K562 (cell line): ENCODE measurements around the gene EPB41L4B.

Experiments used
- ATF2 ChIP-seq: sonication (generic); formaldehyde crosslinking; IDR thresholded peaks from 2 replicates; pipeline ENCODE4 v1.8.1; 2022; ENCODE audit warnings: missing genetic modification reagents
- CTCF ChIP-seq, 3 experiments: IDR thresholded peaks in 2 of 3; conservative IDR thresholded peaks in 1 of 3; 2 replicates each; pipeline ENCODE4 v1.5.1; 2011 to 2012; ENCODE audit warnings: low read length in 3 of 3, mild to moderate bottlenecking in 3 of 3, control low read depth in 2 of 3, improper control_type of control experiment in 1 of 3, inconsistent platforms in 1 of 3, low read depth in 1 of 3, mixed read lengths in 1 of 3, moderate library complexity in 1 of 3; ENCODE audit not compliant: insufficient read depth in 2 of 3
- MAX ChIP-seq: sonication (generic); formaldehyde crosslinking; IDR thresholded peaks from 2 replicates; pipeline ENCODE4 v1.9.0; 2022; ENCODE audit warnings: mild to moderate bottlenecking, missing genetic modification reagents
- MYC ChIP-seq, 2 experiments: fragments of 250-450 bp in 1 of 2; sonication (Bioruptor Pico) in 1 of 2; IDR thresholded peaks; 2 replicates each; pipeline versions ENCODE4 v1.5.1 to v1.6.1; 2012 to 2021; ENCODE audit warnings: low read depth in 2 of 2, borderline replicate concordance in 1 of 2, improper control_type of control experiment in 1 of 2, low read length in 1 of 2, mild to moderate bottlenecking in 1 of 2, moderate library complexity in 1 of 2
- YY1 ChIP-seq, 3 experiments: IDR thresholded peaks; 2 replicates each; pipeline ENCODE4 v1.6.1; 2011; ENCODE audit warnings: low read length in 2 of 3, mild to moderate bottlenecking in 2 of 3, moderate library complexity in 2 of 3, borderline replicate concordance in 1 of 3, control low read depth in 1 of 3, low read depth in 1 of 3; ENCODE audit not compliant: insufficient read depth in 3 of 3, insufficient replicate concordance in 2 of 3, control insufficient read depth in 1 of 3, insufficient read length in 1 of 3; ENCODE audit errors: extremely low read depth in 1 of 3
- ZNF133 ChIP-seq: fragments of 250-450 bp; sonication (Bioruptor Pico); IDR thresholded peaks from 2 replicates; pipeline ENCODE4 v1.4.0; 2020; ENCODE audit warnings: mild to moderate bottlenecking
- ZNF134 ChIP-seq: fragments of 250-450 bp; sonication (Bioruptor Pico); conservative IDR thresholded peaks from 2 replicates; pipeline ENCODE4 v1.4.0; 2020
- TF ChIP-seq, protein P1 (sequence below): fragments of 250-450 bp; sonication (Bioruptor Pico); IDR thresholded peaks from 2 replicates; pipeline ENCODE4 v1.8.0; 2021; ENCODE audit warnings: mild to moderate bottlenecking, moderate library complexity

DNA sequence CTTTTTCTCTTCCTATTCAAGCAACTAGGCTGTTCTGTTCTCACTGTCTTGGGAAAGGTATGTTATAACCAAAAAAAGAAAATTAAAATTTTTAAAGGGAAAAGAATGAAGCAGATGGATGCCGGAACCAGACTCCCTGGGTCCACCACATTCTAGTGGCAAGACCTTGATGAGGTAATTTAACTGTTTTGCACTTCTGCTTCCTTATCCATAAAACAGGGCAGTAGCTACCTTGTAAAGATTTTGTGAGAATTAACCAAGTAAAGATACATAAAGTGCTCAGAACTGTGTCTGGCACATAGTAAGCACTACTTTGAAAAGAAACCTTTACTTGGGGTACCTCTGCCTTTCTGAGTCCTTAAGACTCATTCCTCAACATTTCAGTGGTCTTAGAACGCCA lies 17.0 kb downstream of the EPB41L4B start:
- no peak for TF ChIP-seq CTCF (IDR thresholded peaks at IDR 0.05 in 2 of 3, conservative IDR thresholded peaks at IDR 0.05 in 1 of 3; ENCODE audit: insufficient read depth in 2 of 3, low read depth in 1 of 3, low read length in 3 of 3)
- no peak for TF ChIP-seq ZNF134
- no peak for TF ChIP-seq ATF2
- no peak for TF ChIP-seq MYC (IDR thresholded peaks at IDR 0.05; ENCODE audit: low read depth, low read length)
- no peak for TF ChIP-seq MYC (CRISPR knock-in tag; IDR thresholded peaks at IDR 0.05; ENCODE audit: borderline replicate concordance, low read depth)
- no peak for TF ChIP-seq YY1 (IDR thresholded peaks at IDR 0.05; ENCODE audit: borderline replicate concordance in 1 of 3, control insufficient read depth in 1 of 3, extremely low read depth in 1 of 3, insufficient read depth in 3 of 3, insufficient read length in 1 of 3, insufficient replicate concordance in 2 of 3, low read depth in 1 of 3, low read length in 2 of 3)
- TF ChIP-seq ZNF133 = no peak
- no peak for TF ChIP-seq MAX (CRISPR knock-in tag)
- TF ChIP-seq, protein P1, sequence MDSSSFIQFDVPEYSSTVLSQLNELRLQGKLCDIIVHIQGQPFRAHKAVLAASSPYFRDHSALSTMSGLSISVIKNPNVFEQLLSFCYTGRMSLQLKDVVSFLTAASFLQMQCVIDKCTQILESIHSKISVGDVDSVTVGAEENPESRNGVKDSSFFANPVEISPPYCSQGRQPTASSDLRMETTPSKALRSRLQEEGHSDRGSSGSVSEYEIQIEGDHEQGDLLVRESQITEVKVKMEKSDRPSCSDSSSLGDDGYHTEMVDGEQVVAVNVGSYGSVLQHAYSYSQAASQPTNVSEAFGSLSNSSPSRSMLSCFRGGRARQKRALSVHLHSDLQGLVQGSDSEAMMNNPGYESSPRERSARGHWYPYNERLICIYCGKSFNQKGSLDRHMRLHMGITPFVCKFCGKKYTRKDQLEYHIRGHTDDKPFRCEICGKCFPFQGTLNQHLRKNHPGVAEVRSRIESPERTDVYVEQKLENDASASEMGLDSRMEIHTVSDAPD (CRISPR knock-in tag) = no peak
